Mucosa of descending colon (tissue), 3 donors: Measurements from ENCODE around the gene XRCC3. TPM values are rescaled to one million over a fixed set of nuclear protein-coding genes. Genes with fewer than 3 reads are reported as not detected.

Source experiments
- ATAC-seq: fragments of 200-7000 bp; cut with Tn5 transposase; one replicate; pipeline ENCODE4 v1.9.1; 2020; ENCODE audit warnings: mild to moderate bottlenecking, moderate library complexity
- DNase-seq, 3 donors: peaks; one replicate each; pipeline ENCODE4 v3.0.0-alpha.2; 2020
- H3K36me3 ChIP-seq: fragments of 200-600 bp; one replicate; pipeline ENCODE4 v1.8.0; 2021; ENCODE audit warnings: low read depth, mild to moderate bottlenecking
- H3K4me1 ChIP-seq: fragments of 200-600 bp; one replicate; pipeline ENCODE4 v1.8.0; 2021; ENCODE audit warnings: low read depth, mild to moderate bottlenecking
- H3K4me3 ChIP-seq: fragments of 200-600 bp; one replicate; pipeline ENCODE4 v1.8.0; 2021; ENCODE audit warnings: mild to moderate bottlenecking
- H3K9me3 ChIP-seq: fragments of 200-600 bp; one replicate; pipeline ENCODE4 v1.8.0; 2021; ENCODE audit warnings: mild to moderate bottlenecking
- intact Hi-C, 2 donors: fragments of 100-400 bp; cut with DNase I in 1 of 2; cut with micrococcal nuclease in 1 of 2; formaldehyde crosslinking; loops; one replicate each; pipeline versions ENCODE4 v1.11.0 to v1.11.1; 2022; cut with DNase I, micrococcal nuclease
- total RNA-seq, 3 donors: library from RNA; stranded (reverse); fragmentation: NEBNext Ultra II Directional in 2 of 3; extraction: Animal tissue kit (Norgen Biotek cat#: 25700) in 2 of 3; gene quantifications; one replicate each; pipeline versions ENCODE4 v1.2.1 to v1.2.4, GENCODE V29; 2021 to 2023
- TF ChIP-seq, protein P1 (sequence below): fragments of 200-600 bp; IDR thresholded peaks from one replicate; pipeline ENCODE4 v1.8.0; 2022; ENCODE audit warnings: antibody characterized with exemption, mild to moderate bottlenecking
- donor health status: DM: no; HTN: no; CAD: no; lungs with moderate emphysema.
- donor health status: DM: no; HTN: no; CAD: no.
- donor health status: DM: no; HTN: yes; CAD: no.

XRCC3 gene
- total RNA-seq, 3 donors from 2014 or later = 7.7 to 17.8 (median 11.0) TPM

DNA sequence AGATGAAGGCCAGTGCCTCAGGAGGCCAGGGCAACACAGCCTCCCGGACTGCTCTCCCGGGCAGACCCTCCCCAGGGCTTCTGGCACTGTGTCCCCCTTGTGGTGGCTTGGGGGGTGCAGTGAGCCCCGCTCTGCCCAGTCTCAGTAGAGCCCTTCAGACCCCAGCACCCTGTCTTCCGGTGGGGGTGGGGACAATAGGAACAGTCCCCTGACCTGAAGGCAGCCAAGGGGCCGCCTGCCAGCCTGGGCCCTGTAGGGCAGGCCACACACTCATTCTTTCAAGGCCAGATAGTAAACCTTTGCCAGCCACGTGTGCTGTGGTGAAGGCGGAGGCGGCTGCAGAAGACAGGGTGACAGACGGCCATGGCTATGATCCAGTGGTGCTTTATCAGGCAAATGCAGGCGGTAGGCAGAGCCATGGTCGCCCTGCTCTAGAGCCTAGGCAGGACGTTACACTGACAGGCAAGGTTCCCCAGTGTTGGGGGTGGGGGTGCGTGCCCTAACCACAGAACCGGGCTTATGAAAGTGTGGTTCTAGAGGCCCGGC lies 15.3 kb upstream of the XRCC3 start:
- TF ChIP-seq, protein P1, sequence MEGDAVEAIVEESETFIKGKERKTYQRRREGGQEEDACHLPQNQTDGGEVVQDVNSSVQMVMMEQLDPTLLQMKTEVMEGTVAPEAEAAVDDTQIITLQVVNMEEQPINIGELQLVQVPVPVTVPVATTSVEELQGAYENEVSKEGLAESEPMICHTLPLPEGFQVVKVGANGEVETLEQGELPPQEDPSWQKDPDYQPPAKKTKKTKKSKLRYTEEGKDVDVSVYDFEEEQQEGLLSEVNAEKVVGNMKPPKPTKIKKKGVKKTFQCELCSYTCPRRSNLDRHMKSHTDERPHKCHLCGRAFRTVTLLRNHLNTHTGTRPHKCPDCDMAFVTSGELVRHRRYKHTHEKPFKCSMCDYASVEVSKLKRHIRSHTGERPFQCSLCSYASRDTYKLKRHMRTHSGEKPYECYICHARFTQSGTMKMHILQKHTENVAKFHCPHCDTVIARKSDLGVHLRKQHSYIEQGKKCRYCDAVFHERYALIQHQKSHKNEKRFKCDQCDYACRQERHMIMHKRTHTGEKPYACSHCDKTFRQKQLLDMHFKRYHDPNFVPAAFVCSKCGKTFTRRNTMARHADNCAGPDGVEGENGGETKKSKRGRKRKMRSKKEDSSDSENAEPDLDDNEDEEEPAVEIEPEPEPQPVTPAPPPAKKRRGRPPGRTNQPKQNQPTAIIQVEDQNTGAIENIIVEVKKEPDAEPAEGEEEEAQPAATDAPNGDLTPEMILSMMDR = no peak
- peaks cover 3% of the 10 kb centered on the region for H3K36me3 ChIP-seq
- H3K9me3 ChIP-seq = no peaks in the 10 kb centered on the region
- no peak for DNase-seq
- intact Hi-C loops = no loop called here
- no peak for ATAC-seq
- no peak overlapping the region for H3K4me3 ChIP-seq
- peaks cover 3% of the 10 kb centered on the region for H3K4me1 ChIP-seq

DNA sequence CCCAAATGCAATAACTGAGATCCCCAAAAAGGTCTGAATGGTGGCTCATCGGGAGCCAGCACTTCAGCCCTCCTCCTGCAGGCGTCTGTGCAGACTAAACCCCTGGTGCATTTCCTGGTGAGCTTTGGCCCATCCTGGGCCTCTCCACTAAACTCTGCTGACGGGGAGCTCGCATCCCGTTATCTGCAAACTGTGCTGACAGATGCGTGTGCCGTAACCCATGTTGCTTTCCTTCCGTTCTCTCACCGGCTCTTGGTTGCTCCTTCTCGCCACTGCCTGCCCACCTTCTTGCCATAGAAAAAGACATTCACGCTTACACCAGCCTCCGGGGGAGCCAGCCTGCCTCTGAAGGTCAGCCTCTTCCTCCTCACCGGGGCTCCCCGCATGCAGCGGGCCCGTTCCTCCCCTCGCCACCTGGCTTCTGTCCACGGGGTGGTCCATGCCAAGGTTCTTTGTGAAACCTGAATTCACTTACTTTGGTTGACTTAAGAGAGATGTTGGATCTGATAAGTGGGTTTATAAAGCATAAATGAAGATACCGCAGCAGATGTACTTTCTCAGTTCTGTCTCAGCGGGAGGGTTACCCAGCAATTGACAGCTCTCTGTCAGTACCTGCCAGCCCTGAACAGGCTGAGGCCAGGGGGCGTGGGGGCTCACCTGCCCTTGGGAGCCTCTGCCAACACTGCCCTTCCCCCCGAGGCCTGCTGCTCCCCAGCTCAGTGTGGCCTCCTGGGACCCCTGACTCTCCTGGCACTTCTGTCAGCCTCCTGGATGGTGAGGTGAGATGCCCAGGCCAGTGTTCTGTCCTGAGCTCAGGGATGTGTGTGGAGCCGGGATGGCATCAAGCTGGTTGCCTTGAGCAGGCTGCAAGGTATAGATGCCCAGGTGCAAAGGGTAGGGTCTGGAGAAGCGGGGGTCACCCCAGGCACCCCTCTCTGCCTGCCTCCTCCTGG lies 14.5 kb upstream of the XRCC3 start:
- ATAC-seq = no peak
- intact Hi-C loops = no loop called here
- TF ChIP-seq, protein P1 = no peak
- Histone ChIP-seq H3K36me3 (peaks cover 3% of the 10 kb centered on the region), H3K9me3 (no peaks in the 10 kb centered on the region), H3K4me1 (peaks cover 3% of the 10 kb centered on the region), H3K4me3 (no peak overlapping the region)
- peak in 2 of 3 donors; percentile 25 to 40 for DNase-seq

DNA sequence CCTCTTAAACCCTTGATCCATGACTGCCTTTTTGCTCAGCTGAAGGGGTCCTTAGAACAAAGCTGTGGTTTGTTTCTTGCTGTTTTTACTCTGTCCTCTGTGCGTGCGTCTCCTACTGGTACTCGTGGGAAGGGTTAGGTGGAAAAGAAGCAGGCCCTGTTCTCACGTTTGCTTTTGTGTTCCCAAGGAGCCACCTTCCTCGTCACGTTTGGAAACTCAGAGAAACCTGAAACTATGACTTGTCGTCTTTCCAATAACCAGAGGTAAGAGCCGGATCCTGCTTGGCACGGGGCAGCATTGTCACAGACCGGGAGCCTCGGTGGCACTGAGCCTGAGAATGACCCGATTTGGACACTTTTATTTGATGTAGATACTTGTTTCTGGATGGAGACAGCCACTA lies 13.5 kb upstream of the XRCC3 start:
- no peak overlapping the region for H3K4me3 ChIP-seq
- intact Hi-C loops = no loop called here
- H3K36me3 ChIP-seq = peaks cover 3% of the 10 kb centered on the region
- H3K9me3 ChIP-seq = no peaks in the 10 kb centered on the region
- no peak for ATAC-seq
- DNase-seq = peak in 2 of 3 donors; percentile 4 to 10
- TF ChIP-seq, protein P1 = no peak
- peaks cover 5% of the 10 kb centered on the region for H3K4me1 ChIP-seq

DNA sequence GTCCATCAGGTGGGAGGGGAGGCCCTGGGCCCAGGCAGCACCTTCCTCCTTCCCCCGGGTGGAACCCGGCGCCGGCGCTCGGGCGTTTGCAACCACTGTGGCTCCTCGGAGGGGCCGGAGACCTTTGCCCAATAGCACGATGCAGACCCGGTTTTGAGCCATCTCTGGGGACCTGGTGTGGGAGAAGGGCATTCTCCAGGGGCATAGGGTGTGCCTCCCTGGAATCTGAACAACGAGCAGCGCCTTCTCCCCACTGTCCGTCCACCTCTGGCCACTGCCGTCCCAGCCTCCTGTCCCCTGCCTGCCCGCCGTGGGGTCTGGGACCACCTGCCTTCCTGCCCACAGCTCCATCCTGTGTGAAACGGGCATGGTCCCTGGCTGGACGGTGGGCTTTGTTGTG lies 12.9 kb upstream of the XRCC3 start:
- Histone ChIP-seq H3K36me3 (peaks cover 3% of the 10 kb centered on the region), H3K4me1 (peaks cover 11% of the 10 kb centered on the region), H3K9me3 (no peaks in the 10 kb centered on the region), H3K4me3 (no peak overlapping the region)
- DNase-seq (peak in 2 of 3 donors; percentile 26 to 44), ATAC-seq (no peak)
- intact Hi-C loops = no loop called here
- TF ChIP-seq, protein P1 = no peak

DNA sequence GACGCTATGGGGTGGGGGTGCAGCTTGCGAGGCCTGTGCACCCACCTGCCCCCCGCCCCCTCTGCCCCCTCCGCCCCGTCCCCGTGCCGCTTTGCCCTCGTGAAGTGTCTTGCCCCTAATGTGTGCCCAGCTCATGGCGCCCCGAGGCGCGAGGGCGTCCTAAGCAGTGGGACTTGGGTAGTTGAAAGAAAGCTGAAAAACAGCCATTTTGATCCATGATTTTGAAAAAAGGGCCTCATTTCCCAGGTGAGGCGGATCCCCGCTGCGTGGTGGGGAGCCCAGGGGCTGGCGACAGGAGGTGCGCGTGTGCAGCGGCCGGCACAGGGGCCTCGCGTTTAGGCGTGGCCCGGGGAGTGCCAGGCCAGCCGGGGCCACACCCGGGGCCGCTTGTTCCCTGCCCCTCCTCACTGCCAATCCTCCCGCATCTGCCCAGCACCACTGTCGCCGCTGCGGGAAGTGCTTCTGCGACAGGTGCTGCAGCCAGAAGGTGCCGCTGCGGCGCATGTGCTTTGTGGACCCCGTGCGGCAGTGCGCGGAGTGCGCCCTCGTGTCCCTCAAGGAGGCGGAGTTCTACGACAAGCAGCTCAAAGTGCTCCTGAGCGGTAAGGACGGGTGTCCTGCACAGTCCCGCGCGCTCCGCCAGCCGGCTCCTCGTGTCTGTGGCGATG lies 12.2 kb upstream of the XRCC3 start:
- TF ChIP-seq, protein P1 = no peak
- ATAC-seq = peak; percentile 83
- DNase-seq = peak; percentile 66 to 78 (median 71)
- Histone ChIP-seq H3K36me3 (peaks cover 3% of the 10 kb centered on the region), H3K4me3 (no peak overlapping the region), H3K4me1 (peaks cover 15% of the 10 kb centered on the region), H3K9me3 (no peaks in the 10 kb centered on the region)
- intact Hi-C loops = no loop called here
